HUES48 (cell line): Measurements from ENCODE around the gene C11orf87.

Source experiments
- H3K27ac ChIP-seq: one replicate; pipeline ENCODE4 v1.7.0; 2013; ENCODE audit warnings: low read depth, low read length, inconsistent platforms
- H3K27me3 ChIP-seq: 2 replicates; pipeline ENCODE4 v1.6.1; 2013; ENCODE audit warnings: mild to moderate bottlenecking, low read length; ENCODE audit not compliant: control insufficient read depth, insufficient read depth
- H3K36me3 ChIP-seq: 2 replicates; pipeline ENCODE4 v1.6.1; 2013; ENCODE audit warnings: low read length; ENCODE audit not compliant: control insufficient read depth, insufficient read depth
- H3K4me1 ChIP-seq: 2 replicates; pipeline ENCODE4 v1.6.1; 2013; ENCODE audit warnings: mild to moderate bottlenecking, low read length; ENCODE audit not compliant: control insufficient read depth, insufficient read depth
- H3K4me3 ChIP-seq: 2 replicates; pipeline ENCODE4 v1.5.1; 2013; ENCODE audit warnings: mild to moderate bottlenecking, low read depth, low read length
- H3K9ac ChIP-seq: 2 replicates; pipeline ENCODE4 v1.6.1; 2013; ENCODE audit warnings: mild to moderate bottlenecking, low read depth, low read length, moderate library complexity
- H3K9me3 ChIP-seq: 2 replicates; pipeline ENCODE4 v1.6.1; 2013; ENCODE audit warnings: low read length; ENCODE audit not compliant: control insufficient read depth, insufficient read depth

The C11orf87 gene

GRCh38 chr11:109421981-109422869 is at the start of gene C11orf87:
C11orf87 (plus strand) TSS chr11:109422190; CDS start chr11:109423634, 1,444 bp downstream.
- Histone ChIP-seq H3K4me3 (peak within 1 kb of the TSS; percentile 59), H3K27ac (no peak within 1 kb of the TSS), H3K36me3 (no peaks in the 10 kb centered on the region), H3K9me3 (no peaks in the 10 kb centered on the region), H3K27me3 (peaks cover 45% of the 10 kb centered on the region), H3K4me1 (no peaks in the 10 kb centered on the region), H3K9ac (no peak within 1 kb of the TSS)

- Histone ChIP-seq H3K27me3 (no peaks in the 10 kb centered on the region), H3K27ac (no peak overlapping the region), H3K9me3 (no peaks in the 10 kb centered on the region), H3K9ac (no peak overlapping the region), H3K4me3 (no peak overlapping the region), H3K4me1 (no peaks in the 10 kb centered on the region), H3K36me3 (no peaks in the 10 kb centered on the region)
These were observed 48.0 kb upstream of the C11orf87 start for GRCh38 chr11:109374032-109374431.

- H3K36me3 ChIP-seq: no peaks in the 10 kb centered on the region
- no peak overlapping the region for H3K4me3 ChIP-seq
- H3K27me3 ChIP-seq: no peaks in the 10 kb centered on the region
These were observed 47.5 kb upstream of the C11orf87 start for GRCh38 chr11:109374441-109374840.

GRCh38 chr11:109377039-109377742 is 44.8 kb upstream of the C11orf87 start:
- no peaks in the 10 kb centered on the region for H3K27me3 ChIP-seq
- no peak overlapping the region for H3K27ac ChIP-seq
- H3K4me1 ChIP-seq: no peaks in the 10 kb centered on the region
- H3K9me3 ChIP-seq: no peaks in the 10 kb centered on the region
- H3K9ac ChIP-seq: no peak overlapping the region
- no peak overlapping the region for H3K4me3 ChIP-seq
- no peaks in the 10 kb centered on the region for H3K36me3 ChIP-seq

More at GRCh38 chr11:109374441-109374840, 47.5 kb upstream of the C11orf87 start:
- H3K9ac ChIP-seq: no peak overlapping the region
- H3K27ac ChIP-seq: no peak overlapping the region
- H3K4me1 ChIP-seq: no peaks in the 10 kb centered on the region
- H3K9me3 ChIP-seq: no peaks in the 10 kb centered on the region

GRCh38 chr11:109378034-109378433 is 44.0 kb upstream of the C11orf87 start:
- H3K4me1 ChIP-seq: no peaks in the 10 kb centered on the region
- no peaks in the 10 kb centered on the region for H3K27me3 ChIP-seq
- H3K36me3 ChIP-seq: no peaks in the 10 kb centered on the region

GRCh38 chr11:109383306-109383705 is 38.7 kb upstream of the C11orf87 start:
- Histone ChIP-seq H3K27ac (no peak overlapping the region), H3K9me3 (no peaks in the 10 kb centered on the region), H3K9ac (no peak overlapping the region), H3K36me3 (no peaks in the 10 kb centered on the region), H3K4me1 (peaks cover 5% of the 10 kb centered on the region), H3K4me3 (no peak overlapping the region), H3K27me3 (no peaks in the 10 kb centered on the region)

More at GRCh38 chr11:109378034-109378433, 44.0 kb upstream of the C11orf87 start:
- H3K9me3 ChIP-seq: no peaks in the 10 kb centered on the region
- H3K9ac ChIP-seq: no peak overlapping the region
- no peak overlapping the region for H3K4me3 ChIP-seq
- no peak overlapping the region for H3K27ac ChIP-seq

- no peak overlapping the region for H3K4me3 ChIP-seq
- H3K27ac ChIP-seq: no peak overlapping the region
- no peaks in the 10 kb centered on the region; the same call in 1 of the 2 replicates for H3K27me3 ChIP-seq
- no peaks in the 10 kb centered on the region for H3K36me3 ChIP-seq
- H3K4me1 ChIP-seq: peaks cover 21% of the 10 kb centered on the region
- H3K9me3 ChIP-seq: no peaks in the 10 kb centered on the region
- no peak overlapping the region for H3K9ac ChIP-seq
These were observed 37.1 kb upstream of the C11orf87 start for GRCh38 chr11:109384873-109385272.

GRCh38 chr11:109388982-109389381 is 33.0 kb upstream of the C11orf87 start:
- no peak overlapping the region for H3K4me3 ChIP-seq
- H3K36me3 ChIP-seq: no peaks in the 10 kb centered on the region
- no peaks in the 10 kb centered on the region; the same call in 1 of the 2 replicates for H3K27me3 ChIP-seq
- no peak overlapping the region for H3K9ac ChIP-seq
- no peak overlapping the region for H3K27ac ChIP-seq
- H3K4me1 ChIP-seq: peaks cover 33% of the 10 kb centered on the region
- peaks cover 10% of the 10 kb centered on the region; the same call in 1 of the 2 replicates for H3K9me3 ChIP-seq

- no peak overlapping the region for H3K9ac ChIP-seq
- H3K4me1 ChIP-seq: peaks cover 33% of the 10 kb centered on the region
- no peaks in the 10 kb centered on the region for H3K36me3 ChIP-seq
- H3K9me3 ChIP-seq: peaks cover 10% of the 10 kb centered on the region; the same call in 1 of the 2 replicates
- H3K4me3 ChIP-seq: 0 out of 2 replicates have a peak overlapping the region, but pooled peaks have one; percentile 17
- peak overlapping the region; percentile 62 for H3K27ac ChIP-seq
- H3K27me3 ChIP-seq: no peaks in the 10 kb centered on the region; the same call in 1 of the 2 replicates
These were observed 31.2 kb upstream of the C11orf87 start for GRCh38 chr11:109390752-109391151.

GRCh38 chr11:109401545-109401944 is 20.4 kb upstream of the C11orf87 start:
- Histone ChIP-seq H3K27me3 (no peaks in the 10 kb centered on the region), H3K36me3 (no peaks in the 10 kb centered on the region), H3K27ac (no peak overlapping the region), H3K9ac (no peak overlapping the region), H3K4me3 (no peak overlapping the region), H3K9me3 (no peaks in the 10 kb centered on the region), H3K4me1 (no peaks in the 10 kb centered on the region)

GRCh38 chr11:109405671-109406070 is 16.3 kb upstream of the C11orf87 start:
- H3K9me3 ChIP-seq: no peaks in the 10 kb centered on the region
- no peaks in the 10 kb centered on the region for H3K27me3 ChIP-seq
- no peaks in the 10 kb centered on the region for H3K36me3 ChIP-seq
- no peaks in the 10 kb centered on the region for H3K4me1 ChIP-seq
- H3K9ac ChIP-seq: no peak overlapping the region
- H3K4me3 ChIP-seq: no peak overlapping the region
- H3K27ac ChIP-seq: no peak overlapping the region
